Osteocyte (in vitro differentiated cells): ENCODE measurements around the gene NRIP3. TPM values are rescaled to one million over a fixed set of nuclear protein-coding genes. Genes with fewer than 3 reads are reported as not detected.

Experiments
- DNase-seq: peaks from one replicate; pipeline ENCODE4 v3.0.0; 2021; ENCODE audit warnings: mixed read lengths; ENCODE audit not compliant: unreplicated experiment; ENCODE audit errors: extremely low spot score
- H3K27ac Mint-ChIP-seq: one replicate; pipeline ENCODE4 v1.8.0; 2021; ENCODE audit warnings: mild to moderate bottlenecking, mixed read lengths; ENCODE audit not compliant: unreplicated experiment
- H3K27me3 Mint-ChIP-seq: one replicate; pipeline ENCODE4 v1.8.0; 2021; ENCODE audit warnings: mixed read lengths; ENCODE audit not compliant: unreplicated experiment
- H3K36me3 Mint-ChIP-seq: one replicate; pipeline ENCODE4 v1.8.0; 2021; ENCODE audit warnings: mixed read lengths; ENCODE audit not compliant: unreplicated experiment
- H3K4me1 Mint-ChIP-seq: one replicate; pipeline ENCODE4 v1.8.0; 2021; ENCODE audit warnings: mixed read lengths; ENCODE audit not compliant: unreplicated experiment
- H3K4me3 Mint-ChIP-seq: one replicate; pipeline ENCODE4 v1.8.0; 2021; ENCODE audit warnings: mild to moderate bottlenecking, moderate library complexity, mixed read lengths; ENCODE audit not compliant: unreplicated experiment
- H3K9me3 Mint-ChIP-seq: one replicate; pipeline ENCODE4 v1.8.0; 2021; ENCODE audit warnings: mixed read lengths; ENCODE audit not compliant: unreplicated experiment
- total RNA-seq: library from RNA; stranded (reverse); gene quantifications from 2 replicates; pipeline ENCODE4 v1.2.1, GENCODE V29; 2021
- TF ChIP-seq, protein P1 (sequence below): fragments of 200-600 bp; sonication (generic); IDR thresholded peaks from 2 replicates; pipeline ENCODE4 v1.5.0; 2021; ENCODE audit warnings: antibody characterized with exemption, mild to moderate bottlenecking, moderate library complexity

Gene NRIP3
- total RNA-seq, 1 donor from 2014 or later: 0.97 TPM

DNA sequence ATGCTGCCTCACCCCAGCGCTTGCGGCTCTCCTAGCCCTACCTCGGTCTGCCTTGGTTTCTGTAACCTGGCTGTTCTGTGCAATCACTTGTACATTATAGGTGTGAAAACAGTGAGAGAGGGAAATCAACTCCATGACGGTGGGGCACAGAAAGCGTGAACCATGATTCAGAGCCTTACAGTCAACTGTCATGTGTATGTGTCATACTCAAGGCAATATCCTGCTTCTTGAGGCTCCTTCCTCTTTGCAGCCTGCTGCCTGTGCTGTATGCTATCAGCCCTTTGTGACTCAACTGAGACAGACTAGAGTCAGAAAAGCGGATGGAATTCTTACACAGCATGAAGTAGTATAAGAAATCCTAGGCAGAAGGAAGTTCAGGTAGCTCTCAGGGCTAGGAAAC lies 2.1 kb downstream of the NRIP3 start:
- Mint-ChIP-seq H3K9me3 (no peaks in the 10 kb centered on the region), H3K27ac (no peak overlapping the region), H3K36me3 (no peaks in the 10 kb centered on the region), H3K4me1 (peaks cover 15% of the 10 kb centered on the region), H3K4me3 (no peak overlapping the region), H3K27me3 (peaks cover 21% of the 10 kb centered on the region)
- TF ChIP-seq, protein P1, sequence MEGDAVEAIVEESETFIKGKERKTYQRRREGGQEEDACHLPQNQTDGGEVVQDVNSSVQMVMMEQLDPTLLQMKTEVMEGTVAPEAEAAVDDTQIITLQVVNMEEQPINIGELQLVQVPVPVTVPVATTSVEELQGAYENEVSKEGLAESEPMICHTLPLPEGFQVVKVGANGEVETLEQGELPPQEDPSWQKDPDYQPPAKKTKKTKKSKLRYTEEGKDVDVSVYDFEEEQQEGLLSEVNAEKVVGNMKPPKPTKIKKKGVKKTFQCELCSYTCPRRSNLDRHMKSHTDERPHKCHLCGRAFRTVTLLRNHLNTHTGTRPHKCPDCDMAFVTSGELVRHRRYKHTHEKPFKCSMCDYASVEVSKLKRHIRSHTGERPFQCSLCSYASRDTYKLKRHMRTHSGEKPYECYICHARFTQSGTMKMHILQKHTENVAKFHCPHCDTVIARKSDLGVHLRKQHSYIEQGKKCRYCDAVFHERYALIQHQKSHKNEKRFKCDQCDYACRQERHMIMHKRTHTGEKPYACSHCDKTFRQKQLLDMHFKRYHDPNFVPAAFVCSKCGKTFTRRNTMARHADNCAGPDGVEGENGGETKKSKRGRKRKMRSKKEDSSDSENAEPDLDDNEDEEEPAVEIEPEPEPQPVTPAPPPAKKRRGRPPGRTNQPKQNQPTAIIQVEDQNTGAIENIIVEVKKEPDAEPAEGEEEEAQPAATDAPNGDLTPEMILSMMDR: no peak
- DNase-seq: no peak

DNA sequence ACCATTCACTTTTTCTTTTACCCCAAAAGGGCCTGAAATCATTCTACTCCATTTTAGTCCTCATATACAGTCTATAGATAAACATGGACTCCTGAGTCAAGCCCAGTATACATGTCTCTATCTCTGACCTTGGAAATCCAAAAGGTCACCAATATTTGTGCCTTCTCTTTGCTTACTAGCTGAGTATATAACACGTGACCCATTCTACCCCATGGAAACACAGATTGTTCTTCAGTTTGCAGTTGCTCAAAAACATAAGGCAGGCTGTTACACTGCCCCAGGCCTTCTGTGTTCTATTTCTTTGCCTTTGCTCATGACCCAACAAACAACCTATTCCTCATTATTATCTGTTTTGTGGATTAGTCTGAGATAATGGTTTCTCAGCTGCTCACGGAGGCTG lies 5.8 kb downstream of the NRIP3 start:
- TF ChIP-seq, protein P1: no peak
- Mint-ChIP-seq H3K9me3 (no peaks in the 10 kb centered on the region), H3K27me3 (peaks cover 2% of the 10 kb centered on the region), H3K36me3 (no peaks in the 10 kb centered on the region), H3K4me1 (peaks cover 6% of the 10 kb centered on the region), H3K4me3 (no peak overlapping the region), H3K27ac (no peak overlapping the region)
- no peak for DNase-seq

DNA sequence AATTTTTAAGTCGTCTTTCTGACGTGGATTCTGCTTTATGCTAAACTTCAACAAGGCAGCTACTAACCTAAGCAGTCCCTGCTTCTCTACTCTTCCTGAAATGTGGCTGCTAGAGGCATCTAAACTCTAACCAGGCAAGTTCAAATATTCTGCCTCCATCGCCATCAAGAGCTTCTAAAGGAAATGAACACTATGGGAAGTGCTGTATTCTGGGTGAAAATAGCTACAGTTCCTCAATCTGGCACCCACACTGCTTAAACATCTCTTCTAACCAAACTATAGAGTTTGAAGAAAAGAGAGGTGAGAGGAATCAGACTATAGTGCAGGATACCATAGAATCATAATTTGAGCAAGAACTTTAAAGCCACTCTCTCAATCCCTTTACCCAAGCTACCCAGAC lies 6.3 kb downstream of the NRIP3 start:
- TF ChIP-seq, protein P1: no peak
- no peak for DNase-seq
- Mint-ChIP-seq H3K9me3 (no peaks in the 10 kb centered on the region), H3K27me3 (peaks cover 2% of the 10 kb centered on the region), H3K36me3 (no peaks in the 10 kb centered on the region), H3K27ac (no peak overlapping the region), H3K4me3 (no peak overlapping the region), H3K4me1 (peaks cover 2% of the 10 kb centered on the region)

DNA sequence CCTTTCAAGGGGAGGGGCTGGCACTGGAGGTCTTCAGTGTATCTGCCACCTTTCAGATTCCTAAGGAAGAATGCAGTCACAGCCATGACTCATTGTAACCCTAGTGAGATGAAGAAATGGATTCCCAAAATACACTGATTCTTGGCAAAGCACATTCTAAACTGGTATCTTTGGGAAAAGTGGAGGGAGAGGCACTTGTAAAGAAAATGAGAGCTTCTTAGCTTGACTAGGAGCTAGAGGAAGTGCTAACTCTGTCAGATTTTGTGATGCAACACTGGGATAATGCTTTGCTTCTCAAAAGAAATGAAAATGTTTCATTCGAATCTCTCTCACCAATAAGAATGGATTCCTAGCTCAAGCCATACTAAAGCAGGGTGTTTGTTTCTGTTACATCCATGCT lies 14.3 kb downstream of the NRIP3 start:
- Mint-ChIP-seq H3K27ac (no peak overlapping the region), H3K4me3 (no peak overlapping the region), H3K4me1 (peaks cover 2% of the 10 kb centered on the region), H3K27me3 (no peaks in the 10 kb centered on the region), H3K36me3 (no peaks in the 10 kb centered on the region), H3K9me3 (no peaks in the 10 kb centered on the region)
- TF ChIP-seq, protein P1: no peak
- no peak for DNase-seq

DNA sequence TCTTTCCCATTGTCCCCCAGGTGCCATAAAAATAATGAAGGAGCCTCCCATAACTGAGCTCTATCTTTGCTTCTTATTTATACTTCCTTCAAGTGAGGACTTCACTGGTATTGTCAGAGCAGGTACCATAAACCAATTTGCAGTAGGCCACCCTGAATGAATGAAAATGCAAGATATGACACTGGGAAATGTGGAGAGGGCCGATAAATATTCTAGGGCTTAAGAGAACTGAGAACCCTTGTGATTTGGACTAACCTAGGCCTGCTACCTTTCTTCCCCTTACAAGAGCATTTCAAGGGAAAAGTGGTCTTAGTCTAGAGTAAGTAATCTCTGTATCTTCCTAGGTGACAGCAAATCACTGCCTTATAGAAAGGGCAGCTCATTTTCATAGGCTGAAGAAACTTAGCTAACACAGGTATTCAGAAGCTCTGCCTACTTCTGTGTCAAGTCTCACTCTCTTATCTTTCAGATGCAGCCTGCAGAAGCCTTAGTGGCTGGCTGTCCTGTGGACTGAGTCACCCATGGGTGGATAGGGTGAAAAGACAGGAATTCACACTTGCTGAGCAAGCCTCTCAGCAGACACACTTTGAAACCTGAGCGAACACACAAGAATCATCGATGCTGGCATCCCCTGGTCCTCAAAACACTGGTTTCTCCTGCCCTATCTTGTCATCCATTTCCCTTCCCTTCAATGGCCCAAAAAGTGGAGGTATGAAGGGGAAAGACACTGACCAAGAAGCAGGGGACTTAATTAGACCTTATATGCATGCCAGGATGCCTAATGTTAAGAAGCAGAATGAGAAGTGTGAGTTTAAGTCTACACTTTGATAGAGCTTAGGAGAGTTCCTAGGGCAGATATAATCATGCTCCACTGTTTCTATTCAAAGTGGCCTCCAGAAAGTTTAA lies 15.2 kb downstream of the NRIP3 start:
- Mint-ChIP-seq H3K4me3 (no peak overlapping the region), H3K27me3 (no peaks in the 10 kb centered on the region), H3K36me3 (no peaks in the 10 kb centered on the region), H3K27ac (no peak overlapping the region), H3K4me1 (peaks cover 2% of the 10 kb centered on the region), H3K9me3 (no peaks in the 10 kb centered on the region)
- TF ChIP-seq, protein P1: no peak
- no peak for DNase-seq
